Measurements from ENCODE around the gene FUT1.
A peak's percentile ranks its signal among the peaks of the same experiment; 100 is the strongest.

Gene FUT1

DNA sequence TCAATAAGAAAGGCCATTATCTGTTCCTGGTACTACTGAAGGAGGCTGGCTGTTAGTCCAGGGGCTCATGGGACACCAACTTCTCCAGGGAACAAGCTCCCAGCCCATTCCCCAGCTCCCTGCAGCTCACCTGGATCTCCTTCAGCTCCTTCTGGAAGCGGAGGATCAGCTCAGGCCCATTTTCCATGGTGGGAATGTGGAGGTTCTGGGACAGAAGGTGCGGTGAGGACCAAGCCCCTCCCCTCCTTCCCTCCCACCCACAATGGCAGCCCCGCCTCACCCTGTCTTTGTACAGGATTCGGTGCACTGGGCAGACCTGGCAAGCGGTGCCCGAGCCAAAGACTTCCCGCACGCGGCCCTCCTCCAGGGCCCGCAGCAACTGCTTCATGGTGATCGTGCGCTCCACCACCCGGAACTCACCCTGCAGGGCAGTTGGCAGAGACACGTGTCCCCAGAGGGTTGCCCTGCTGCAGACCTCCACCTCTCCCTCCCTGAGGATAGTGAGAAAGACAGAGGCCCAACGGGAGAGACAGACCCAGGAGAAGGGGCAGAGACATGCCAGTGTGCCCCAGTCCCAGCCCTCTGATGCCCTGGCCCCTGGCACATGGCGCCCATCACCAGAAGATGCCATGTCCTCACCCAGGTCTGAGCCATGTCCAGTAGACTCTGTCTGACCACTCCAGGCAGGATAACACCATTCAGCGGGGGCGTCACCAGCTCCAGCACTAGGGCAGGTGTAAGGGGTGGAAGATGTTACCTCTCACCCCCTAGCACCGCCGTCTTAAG is 44.0 kb upstream of the FUT1 start:
- Histone ChIP-seq H3K79me2 (ENCODE audit: low read length) (no peaks in the 10 kb centered on the region), H3K27me3 (ENCODE audit: low read depth, low read length) (no peaks in the 10 kb centered on the region), H3K4me1 (ENCODE audit: low read length) (peaks cover 4% of the 10 kb centered on the region), H4K20me1 (ENCODE audit: insufficient read depth, low read length) (no peaks in the 10 kb centered on the region), H3K9ac (ENCODE audit: low read length) (no peak overlapping the region), H3K9me3 (ENCODE audit: insufficient read depth, low read length) (no peaks in the 10 kb centered on the region), H2AFZ (ENCODE audit: low read depth, low read length) (no peak overlapping the region), H3K4me3 (ENCODE audit: low read length) (no peak overlapping the region), H3K4me2 (ENCODE audit: low read length) (no peak overlapping the region), H3K36me3 (replicated peaks; ENCODE audit: low read depth, low read length) (no peaks in the 10 kb centered on the region), H3K27ac (ENCODE audit: low read length) (no peak overlapping the region)
- TF ChIP-seq, protein P1, sequence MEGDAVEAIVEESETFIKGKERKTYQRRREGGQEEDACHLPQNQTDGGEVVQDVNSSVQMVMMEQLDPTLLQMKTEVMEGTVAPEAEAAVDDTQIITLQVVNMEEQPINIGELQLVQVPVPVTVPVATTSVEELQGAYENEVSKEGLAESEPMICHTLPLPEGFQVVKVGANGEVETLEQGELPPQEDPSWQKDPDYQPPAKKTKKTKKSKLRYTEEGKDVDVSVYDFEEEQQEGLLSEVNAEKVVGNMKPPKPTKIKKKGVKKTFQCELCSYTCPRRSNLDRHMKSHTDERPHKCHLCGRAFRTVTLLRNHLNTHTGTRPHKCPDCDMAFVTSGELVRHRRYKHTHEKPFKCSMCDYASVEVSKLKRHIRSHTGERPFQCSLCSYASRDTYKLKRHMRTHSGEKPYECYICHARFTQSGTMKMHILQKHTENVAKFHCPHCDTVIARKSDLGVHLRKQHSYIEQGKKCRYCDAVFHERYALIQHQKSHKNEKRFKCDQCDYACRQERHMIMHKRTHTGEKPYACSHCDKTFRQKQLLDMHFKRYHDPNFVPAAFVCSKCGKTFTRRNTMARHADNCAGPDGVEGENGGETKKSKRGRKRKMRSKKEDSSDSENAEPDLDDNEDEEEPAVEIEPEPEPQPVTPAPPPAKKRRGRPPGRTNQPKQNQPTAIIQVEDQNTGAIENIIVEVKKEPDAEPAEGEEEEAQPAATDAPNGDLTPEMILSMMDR (IDR thresholded peaks at IDR 0.05; ENCODE audit: low read depth, low read length) = no peak
- no peak for TF ChIP-seq EZH2phosphoT487 (IDR thresholded peaks at IDR 0.05; ENCODE audit: low read depth)

DNA sequence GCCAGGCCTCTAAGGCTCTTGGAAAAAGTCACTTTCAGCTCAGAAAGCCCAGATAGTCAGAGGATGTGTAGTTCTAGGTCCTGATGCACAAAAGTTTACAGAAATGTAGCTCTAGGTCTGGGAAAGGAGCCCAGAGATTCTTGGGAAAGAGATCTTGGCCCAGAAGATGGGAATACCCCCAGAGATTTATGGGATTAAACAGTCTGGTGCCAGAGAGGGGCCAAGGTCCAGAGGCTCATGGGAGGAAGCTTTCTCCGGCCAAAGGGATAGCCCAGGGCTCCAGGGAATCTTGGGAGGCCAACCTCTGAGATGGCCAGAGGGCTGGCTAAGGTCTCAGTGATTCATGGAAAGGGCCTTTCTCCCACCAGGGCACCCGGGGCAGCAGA is 43.2 kb upstream of the FUT1 start:
- H4K20me1 ChIP-seq (ENCODE audit: insufficient read depth, low read length) = no peaks in the 10 kb centered on the region
- H3K27ac ChIP-seq (ENCODE audit: low read length) = no peak overlapping the region
- H3K4me2 ChIP-seq (ENCODE audit: low read length) = peak overlapping the region; percentile 84; the same call in 1 of the 2 replicates
- no peak overlapping the region for H3K9ac ChIP-seq (ENCODE audit: low read length)
- H3K27me3 ChIP-seq (ENCODE audit: low read depth, low read length) = no peaks in the 10 kb centered on the region
- no peaks in the 10 kb centered on the region for H3K79me2 ChIP-seq (ENCODE audit: low read length)
- H3K36me3 ChIP-seq (replicated peaks; ENCODE audit: low read depth, low read length) = no peaks in the 10 kb centered on the region
- peak overlapping the region; percentile 78 for H3K4me3 ChIP-seq (ENCODE audit: low read length)
- peaks cover 4% of the 10 kb centered on the region for H3K4me1 ChIP-seq (ENCODE audit: low read length)
- TF ChIP-seq EZH2phosphoT487 (IDR thresholded peaks at IDR 0.05; ENCODE audit: low read depth) = no peak
- TF ChIP-seq, protein P1 (IDR thresholded peaks at IDR 0.05; ENCODE audit: low read depth, low read length) = no peak
- H3K9me3 ChIP-seq (ENCODE audit: insufficient read depth, low read length) = no peaks in the 10 kb centered on the region
- no peak overlapping the region for H2AFZ ChIP-seq (ENCODE audit: low read depth, low read length)

DNA sequence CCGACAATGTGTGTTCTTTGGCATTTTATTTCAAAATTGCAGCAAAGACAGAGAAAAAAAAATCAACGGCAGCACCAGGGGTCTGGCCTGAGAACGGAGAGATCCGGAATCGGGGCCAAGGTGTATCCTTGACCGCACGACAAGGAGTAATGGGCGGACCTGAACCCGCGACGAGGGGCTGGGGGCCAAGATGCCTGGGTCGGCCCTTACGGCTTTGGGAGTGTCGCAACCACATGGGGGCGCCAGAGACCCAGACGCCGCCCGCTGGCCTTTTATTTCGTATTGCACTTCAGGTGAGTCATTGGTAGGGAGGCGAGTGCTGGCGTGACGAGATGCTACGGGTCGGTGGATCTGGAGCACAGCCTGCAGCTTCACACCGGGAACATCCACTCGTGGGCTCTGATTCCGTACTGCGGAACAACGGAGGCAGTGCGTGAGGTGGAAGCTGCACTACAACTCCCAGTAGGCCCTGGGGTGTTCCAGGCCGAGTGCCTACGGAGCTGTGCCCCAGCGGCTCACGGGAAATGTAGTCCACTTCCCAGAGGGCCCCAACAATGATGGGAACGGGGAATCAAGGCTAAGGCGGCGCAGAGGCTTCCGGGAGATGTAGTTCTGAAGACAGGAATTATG is 42.7 kb upstream of the FUT1 start:
- Histone ChIP-seq H3K4me3 (ENCODE audit: low read length) (peak overlapping the region; percentile 78), H3K27ac (ENCODE audit: low read length) (no peak overlapping the region), H3K79me2 (ENCODE audit: low read length) (no peaks in the 10 kb centered on the region), H3K9me3 (ENCODE audit: insufficient read depth, low read length) (no peaks in the 10 kb centered on the region), H3K27me3 (ENCODE audit: low read depth, low read length) (no peaks in the 10 kb centered on the region), H3K4me2 (ENCODE audit: low read length) (peak overlapping the region; percentile 84), H2AFZ (ENCODE audit: low read depth, low read length) (peak overlapping the region; percentile 63), H3K36me3 (replicated peaks; ENCODE audit: low read depth, low read length) (no peaks in the 10 kb centered on the region), H3K4me1 (ENCODE audit: low read length) (peaks cover 4% of the 10 kb centered on the region), H3K9ac (ENCODE audit: low read length) (peak overlapping the region; percentile 43), H4K20me1 (ENCODE audit: insufficient read depth, low read length) (no peaks in the 10 kb centered on the region)
- TF ChIP-seq, protein P1 (IDR thresholded peaks at IDR 0.05; ENCODE audit: low read depth, low read length) = peak; percentile 100
- TF ChIP-seq EZH2phosphoT487 (IDR thresholded peaks at IDR 0.05; ENCODE audit: low read depth) = no peak

DNA sequence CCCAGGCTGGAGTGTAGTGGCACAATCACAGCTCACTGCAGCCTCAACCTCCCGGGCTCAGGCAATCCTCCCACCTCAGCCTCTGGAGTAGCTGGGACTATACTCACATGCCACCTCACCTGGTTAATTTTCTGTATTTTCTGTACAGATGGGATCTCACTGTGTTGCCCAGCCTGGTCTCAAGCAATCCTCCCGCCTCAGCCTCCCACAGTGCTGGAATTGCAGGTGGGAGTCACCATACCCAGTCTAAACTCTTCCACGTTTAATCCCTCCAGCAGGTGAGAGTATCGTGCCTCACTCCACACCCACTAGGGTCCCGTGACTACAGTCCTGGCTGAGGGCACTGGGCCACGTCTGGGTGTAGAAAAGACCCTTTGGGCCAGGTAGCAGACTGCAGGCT is 41.9 kb upstream of the FUT1 start:
- Histone ChIP-seq H3K27ac (ENCODE audit: low read length) (no peak overlapping the region), H3K4me1 (ENCODE audit: low read length) (peaks cover 4% of the 10 kb centered on the region), H3K27me3 (ENCODE audit: low read depth, low read length) (no peaks in the 10 kb centered on the region), H2AFZ (ENCODE audit: low read depth, low read length) (no peak overlapping the region), H3K9ac (ENCODE audit: low read length) (no peak overlapping the region), H4K20me1 (ENCODE audit: insufficient read depth, low read length) (no peaks in the 10 kb centered on the region), H3K4me3 (ENCODE audit: low read length) (no peak overlapping the region), H3K79me2 (ENCODE audit: low read length) (no peaks in the 10 kb centered on the region), H3K4me2 (ENCODE audit: low read length) (peak overlapping the region; percentile 84; the same call in 1 of the 2 replicates), H3K36me3 (replicated peaks; ENCODE audit: low read depth, low read length) (no peaks in the 10 kb centered on the region), H3K9me3 (ENCODE audit: insufficient read depth, low read length) (no peaks in the 10 kb centered on the region)
- TF ChIP-seq, protein P1 (IDR thresholded peaks at IDR 0.05; ENCODE audit: low read depth, low read length) = no peak
- no peak for TF ChIP-seq EZH2phosphoT487 (IDR thresholded peaks at IDR 0.05; ENCODE audit: low read depth)

Measured in OCI-LY3 (cell line).